Kasumi-1 (cell line): Measurements from ENCODE around the gene HEBP2.

ENCODE experiments used
- DNase-seq, 2 experiments: peaks; one replicate each; lab custom pipeline; 2025; lab: John Stamatoyannopoulos, UW

HEBP2 gene

GRCh38 chr6:138397128-138398122 is 6.6 kb upstream of the HEBP2 start:
- DNase-seq, result no peak

- no peak for DNase-seq
Observed at GRCh38 chr6:138400326-138400725, 3.7 kb upstream of the HEBP2 start.

GRCh38 chr6:138401960-138402837 is 1.8 kb upstream of the HEBP2 start:
- no peak for DNase-seq

GRCh38 chr6:138402838-138403187 is 1.2 kb upstream of the HEBP2 start:
- no peak for DNase-seq

- DNase-seq, result peak; percentile 28 to 34
Observed at GRCh38 chr6:138403324-138403800, 661 bp upstream of the HEBP2 start.

- peak in 1 of 2 experiments; percentile 10 for DNase-seq
Observed at GRCh38 chr6:138404666-138405337, 779 bp downstream of the HEBP2 start.

- DNase-seq, result no peak
Observed at GRCh38 chr6:138405816-138406413, 1.9 kb downstream of the HEBP2 start.

GRCh38 chr6:138406443-138406842 is 2.4 kb downstream of the HEBP2 start:
- peak in 1 of 2 experiments; percentile 21 for DNase-seq

GRCh38 chr6:138410048-138410735 is 6.2 kb downstream of the HEBP2 start:
- no peak for DNase-seq

GRCh38 chr6:138410972-138411880 is 7.2 kb downstream of the HEBP2 start:
- DNase-seq, result no peak

- no peak for DNase-seq
Observed at GRCh38 chr6:138415125-138415524, 11.1 kb downstream of the HEBP2 start.

- no peak for DNase-seq
Observed at GRCh38 chr6:138416206-138416605, 12.2 kb downstream of the HEBP2 start.

- DNase-seq, result no peak
Observed at GRCh38 chr6:138417493-138418117, 13.6 kb downstream of the HEBP2 start.

GRCh38 chr6:138418118-138418742 is 14.2 kb downstream of the HEBP2 start:
- no peak for DNase-seq

GRCh38 chr6:138419766-138420165 is 15.7 kb downstream of the HEBP2 start:
- DNase-seq, result no peak

GRCh38 chr6:138420356-138420755 is 16.3 kb downstream of the HEBP2 start:
- DNase-seq, result no peak

GRCh38 chr6:138421089-138421488 is 17.1 kb downstream of the HEBP2 start:
- no peak for DNase-seq

GRCh38 chr6:138421608-138422007 is 17.6 kb downstream of the HEBP2 start:
- no peak for DNase-seq

GRCh38 chr6:138422861-138423260 is 18.8 kb downstream of the HEBP2 start:
- peak in 1 of 2 experiments; percentile 4 for DNase-seq
